Endodermal cell (in vitro differentiated cells): ENCODE measurements around the gene KCNG2. TPM values are rescaled to one million over a fixed set of nuclear protein-coding genes. Genes with fewer than 3 reads are reported as not detected.
A peak's percentile ranks its signal among the peaks of the same experiment; 100 is the strongest.

Experiments
- DNase-seq: peaks from one replicate; pipeline ENCODE4 v3.0.0-alpha.2; 2017
- H3K27ac ChIP-seq: 2 replicates; pipeline ENCODE4 v1.5.1; 2013; ENCODE audit warnings: mild to moderate bottlenecking, low read depth, low read length, moderate library complexity
- H3K27me3 ChIP-seq: 2 replicates; pipeline ENCODE4 v1.6.1; 2013; ENCODE audit warnings: mild to moderate bottlenecking, low read length, moderate library complexity; ENCODE audit not compliant: insufficient read depth, control insufficient read depth, poor library complexity, severe bottlenecking
- H3K36me3 ChIP-seq: 2 replicates; pipeline ENCODE4 v1.7.0; 2013; ENCODE audit warnings: mild to moderate bottlenecking, low read length, moderate library complexity; ENCODE audit not compliant: control insufficient read depth, insufficient read depth
- H3K4me1 ChIP-seq: one replicate; pipeline ENCODE4 v1.7.0; 2013; ENCODE audit warnings: low read length; ENCODE audit not compliant: control insufficient read depth, insufficient read depth
- H3K4me3 ChIP-seq: 2 replicates; pipeline ENCODE4 v1.5.1; 2013; ENCODE audit warnings: mild to moderate bottlenecking, low read length, moderate library complexity
- H3K9ac ChIP-seq: 2 replicates; pipeline ENCODE4 v1.6.1; 2013; ENCODE audit warnings: mild to moderate bottlenecking, low read length, moderate library complexity; ENCODE audit not compliant: poor library complexity, severe bottlenecking; ENCODE audit errors: extremely low read depth
- H3K9me3 ChIP-seq: 2 replicates; pipeline ENCODE4 v1.6.1; 2013; ENCODE audit warnings: mild to moderate bottlenecking, low read length, moderate library complexity; ENCODE audit not compliant: control insufficient read depth
- H3K27ac Mint-ChIP-seq: 2 replicates; pipeline ENCODE4 v1.8.0; 2020; ENCODE audit warnings: mixed read lengths
- H3K27me3 Mint-ChIP-seq: 2 replicates; pipeline ENCODE4 v1.8.0; 2021; ENCODE audit warnings: mild to moderate bottlenecking, mixed read lengths; ENCODE audit not compliant: insufficient read depth
- H3K36me3 Mint-ChIP-seq: 2 replicates; pipeline ENCODE4 v1.8.0; 2020; ENCODE audit warnings: low read depth, mixed read lengths
- H3K4me1 Mint-ChIP-seq: 2 replicates; pipeline ENCODE4 v1.8.0; 2020; ENCODE audit warnings: mixed read lengths
- H3K4me3 Mint-ChIP-seq: 2 replicates; pipeline ENCODE4 v1.8.0; 2020; ENCODE audit warnings: mild to moderate bottlenecking, moderate library complexity, mixed read lengths
- H3K9me3 Mint-ChIP-seq: 2 replicates; pipeline ENCODE4 v1.8.0; 2020; ENCODE audit warnings: mild to moderate bottlenecking, mixed read lengths
- CTCF ChIP-seq: fragments of 200-600 bp; sonication (generic); conservative IDR thresholded peaks from 2 replicates; pipeline ENCODE4 v1.5.0; 2021; ENCODE audit warnings: antibody characterized with exemption, mild to moderate bottlenecking
- WGBS, 2 experiments: methylation state at CpG; one replicate each; pipeline versions ENCODE4 v1.1.5 to v1.1.7; 2013; ENCODE audit warnings: missing lambda C conversion rate in 2 of 2, mixed read lengths in 1 of 2; ENCODE audit not compliant: insufficient coverage in 1 of 2, insufficient read length in 1 of 2; 5-methylcytosine and 5-hydroxymethylcytosine counted together
- total RNA-seq, 2 donors: library from RNA; stranded (reverse); fragmentation: NEBNext Ultra II Directional in 1 of 2; extraction: Animal tissue kit (Norgen Biotek cat#: 25700) in 1 of 2; gene quantifications; 2 replicates in 1 of 2; 3 replicates in 1 of 2; pipeline ENCODE4 v1.2.1, GENCODE V29; 2021

KCNG2 gene
- total RNA-seq, 2 donors from 2014 or later = not detected

GRCh38 chr18:79775441-79776221 lies 22.1 kb upstream of the KCNG2 start:
- H3K9me3 ChIP-seq = no peaks in the 10 kb centered on the region
- Mint-ChIP-seq H3K27ac (no peak overlapping the region), H3K36me3 (no peaks in the 10 kb centered on the region), H3K4me1 (no peaks in the 10 kb centered on the region), H3K9me3 (peaks cover 1% of the 10 kb centered on the region), H3K27me3 (peaks cover 26% of the 10 kb centered on the region), H3K4me3 (no peak overlapping the region)
- H3K27ac ChIP-seq = no peak overlapping the region
- WGBS, 2 experiments = 88 to 90% methylated on average over 18 to 35 of the region's 35 CpGs
- TF ChIP-seq CTCF = no peak
- H3K27me3 ChIP-seq = peaks cover 13% of the 10 kb centered on the region
- no peaks in the 10 kb centered on the region for H3K36me3 ChIP-seq
- H3K4me1 ChIP-seq = no peaks in the 10 kb centered on the region
- peak; percentile 36 for DNase-seq
- H3K4me3 ChIP-seq = no peak overlapping the region
- no peak overlapping the region for H3K9ac ChIP-seq

- no peak overlapping the region for H3K27ac Mint-ChIP-seq
- no peaks in the 10 kb centered on the region for H3K9me3 ChIP-seq
- H3K4me3 Mint-ChIP-seq = no peak overlapping the region
- no peak overlapping the region for H3K9ac ChIP-seq
- WGBS, 2 experiments = 92 to 93% methylated on average over 2 of the region's 2 CpGs
- no peaks in the 10 kb centered on the region for H3K36me3 ChIP-seq
- H3K36me3 Mint-ChIP-seq = no peaks in the 10 kb centered on the region
- TF ChIP-seq CTCF = no peak
- no peaks in the 10 kb centered on the region for H3K4me1 ChIP-seq
- H3K4me1 Mint-ChIP-seq = no peaks in the 10 kb centered on the region
- H3K27me3 ChIP-seq = peaks cover 13% of the 10 kb centered on the region
- peak; percentile 9 for DNase-seq
- H3K9me3 Mint-ChIP-seq = no peaks in the 10 kb centered on the region
- peaks cover 26% of the 10 kb centered on the region for H3K27me3 Mint-ChIP-seq
- H3K4me3 ChIP-seq = no peak overlapping the region
- H3K27ac ChIP-seq = no peak overlapping the region
These were observed 21.1 kb upstream of the KCNG2 start for GRCh38 chr18:79776674-79777073.

GRCh38 chr18:79778291-79778791 lies 19.4 kb upstream of the KCNG2 start:
- Mint-ChIP-seq H3K36me3 (no peaks in the 10 kb centered on the region), H3K27ac (no peak overlapping the region), H3K4me1 (no peaks in the 10 kb centered on the region), H3K27me3 (peaks cover 21% of the 10 kb centered on the region), H3K9me3 (no peaks in the 10 kb centered on the region), H3K4me3 (no peak overlapping the region)
- no peaks in the 10 kb centered on the region for H3K36me3 ChIP-seq
- 84 to 88% methylated on average over 11 to 26 of the region's 26 CpGs for WGBS, 2 experiments
- peaks cover 13% of the 10 kb centered on the region for H3K27me3 ChIP-seq
- no peak overlapping the region for H3K27ac ChIP-seq
- H3K9me3 ChIP-seq = no peaks in the 10 kb centered on the region
- TF ChIP-seq CTCF = no peak
- H3K4me3 ChIP-seq = no peak overlapping the region
- DNase-seq = peak; percentile 42
- H3K4me1 ChIP-seq = no peaks in the 10 kb centered on the region
- H3K9ac ChIP-seq = no peak overlapping the region
